ENCODE results near the gene FAM200B.
"Not testable (repeated sequence)": the region's sequence is repeated elsewhere in the genome, so short reads cannot be mapped to it uniquely, and the experiment has no call there.

FAM200B gene

GRCh38 chr4:15696866-15697265, 15.2 kb downstream of the FAM200B start:
- DNase-seq = no peak

- DNase-seq = peak; percentile 44
Measured at GRCh38 chr4:15702941-15703403, 21.3 kb downstream of the FAM200B start, which contains the start of gene BST1. Gene BST1, plus strand, starts transcription at chr4:15703065. Its CDS starts 80 bp downstream, at chr4:15703145.

DNA sequence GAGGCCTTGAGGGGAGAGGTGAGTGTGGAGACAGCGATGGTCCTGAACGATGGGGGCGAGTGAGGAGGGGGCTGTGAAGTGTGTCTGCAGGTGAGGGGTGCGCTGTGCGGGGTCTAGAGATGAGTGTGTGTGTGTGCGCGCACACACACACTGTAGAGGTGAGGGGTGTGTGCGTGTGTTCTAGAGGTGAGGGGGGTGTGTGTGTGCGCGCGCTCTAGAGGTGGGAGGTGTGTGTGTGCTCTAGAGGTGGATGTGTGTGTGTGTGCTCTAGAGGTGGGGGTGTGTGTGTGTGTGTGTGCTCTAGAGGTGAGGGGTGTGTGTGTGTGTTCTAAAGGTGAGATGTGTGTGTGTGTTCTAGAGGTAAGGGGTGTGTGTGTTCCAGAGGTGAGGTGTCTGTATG, 21.8 kb downstream of the FAM200B start:
- no peak for DNase-seq

- DNase-seq = no peak
Measured at GRCh38 chr4:15704129-15704528, 22.5 kb downstream of the FAM200B start.

GRCh38 chr4:15706646-15707362, 25.2 kb downstream of the FAM200B start:
- no peak for DNase-seq

DNA sequence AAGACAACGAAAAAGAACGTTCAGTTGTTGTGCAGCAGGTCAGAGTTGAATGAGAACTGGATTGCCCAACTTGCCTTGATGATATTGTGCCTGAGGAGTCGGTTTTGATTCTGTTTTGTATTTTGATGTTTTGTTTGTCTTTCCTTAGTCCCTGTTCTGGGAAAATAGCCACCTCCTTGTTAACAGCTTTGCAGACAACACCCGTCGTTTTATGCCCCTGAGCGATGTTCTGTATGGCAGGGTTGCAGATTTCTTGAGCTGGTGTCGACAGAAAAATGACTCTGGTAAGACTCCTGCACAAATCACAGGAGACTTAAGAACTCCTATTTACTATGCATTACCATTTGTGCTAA, 25.7 kb downstream of the FAM200B start:
- no peak for DNase-seq

- DNase-seq = no peak
Measured at GRCh38 chr4:15711762-15712161, 30.1 kb downstream of the FAM200B start.

DNA sequence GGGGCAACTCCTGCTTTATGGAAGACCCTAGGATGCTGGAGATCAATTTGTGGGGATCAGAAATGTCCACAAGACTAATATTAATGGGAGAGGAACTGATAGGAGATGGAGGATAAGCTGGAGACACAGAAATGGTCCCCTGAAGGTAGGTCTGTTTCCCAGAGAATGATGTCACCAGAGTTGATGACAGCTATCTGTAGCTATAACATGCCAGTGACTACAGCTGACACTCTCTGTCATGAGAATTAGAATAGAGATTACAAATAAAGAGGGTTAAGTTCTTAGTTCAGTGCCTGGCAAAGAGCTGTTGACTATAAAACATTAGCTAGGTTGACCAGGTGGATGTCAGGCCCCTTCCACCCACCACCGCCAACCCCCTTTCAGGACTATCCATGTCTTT, 30.6 kb downstream of the FAM200B start:
- no peak for DNase-seq

GRCh38 chr4:15714141-15714540, 32.5 kb downstream of the FAM200B start:
- no peak for DNase-seq

DNA sequence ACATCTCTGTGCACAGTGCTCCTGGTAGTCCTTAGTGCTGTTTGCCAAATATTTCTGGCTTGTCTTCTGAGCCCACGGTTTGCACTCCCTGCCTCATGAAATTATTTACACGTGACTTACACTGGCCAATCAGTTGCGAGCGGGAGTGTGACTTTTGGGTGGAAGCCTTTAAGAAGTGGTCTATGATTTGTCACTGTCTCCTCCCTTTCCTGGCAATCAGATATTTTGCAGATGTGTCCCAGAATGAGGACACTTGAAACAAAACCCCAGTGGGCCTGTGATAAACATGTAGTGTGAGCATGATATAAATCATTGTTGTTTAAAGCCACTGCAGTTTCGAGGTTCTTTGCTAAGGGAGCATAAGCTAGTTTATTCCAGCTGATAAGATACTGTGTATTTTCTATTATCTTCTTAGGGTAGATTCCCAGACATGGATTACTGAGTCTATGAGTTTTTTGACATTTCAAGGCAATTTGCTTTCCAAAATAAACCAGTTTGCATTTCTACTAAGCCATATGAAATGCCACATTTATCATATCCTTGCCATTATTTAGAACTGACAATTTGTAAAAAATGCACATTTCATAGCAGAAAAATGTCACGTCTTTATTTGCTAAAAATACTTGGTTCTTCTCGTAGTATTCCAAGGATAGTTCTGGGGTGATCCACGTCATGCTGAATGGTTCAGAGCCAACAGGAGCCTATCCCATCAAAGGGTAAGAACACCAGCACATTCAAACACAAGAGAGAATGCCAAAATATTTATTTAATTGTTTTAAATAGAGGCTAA, 33.2 kb downstream of the FAM200B start:
- DNase-seq = no peak

DNA sequence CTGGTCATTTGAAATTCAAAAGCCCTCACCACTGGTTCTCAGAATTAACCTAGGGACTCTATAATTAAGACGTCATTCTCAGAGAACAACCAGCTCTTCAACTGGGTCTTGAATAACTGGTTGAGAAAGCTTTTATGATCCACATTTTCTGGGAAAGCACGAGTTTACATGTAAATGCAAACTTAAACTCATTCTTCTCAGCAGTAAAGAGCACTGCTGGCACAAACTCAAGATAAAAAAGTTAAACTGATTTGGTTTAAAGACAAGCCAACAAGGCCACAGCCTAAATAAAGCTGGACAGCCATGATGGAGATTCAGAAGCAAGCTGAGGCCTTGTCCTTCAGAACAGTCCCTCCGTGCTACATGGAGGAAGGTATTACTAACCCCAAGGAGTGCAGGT, 34.5 kb downstream of the FAM200B start:
- no peak for DNase-seq

DNA sequence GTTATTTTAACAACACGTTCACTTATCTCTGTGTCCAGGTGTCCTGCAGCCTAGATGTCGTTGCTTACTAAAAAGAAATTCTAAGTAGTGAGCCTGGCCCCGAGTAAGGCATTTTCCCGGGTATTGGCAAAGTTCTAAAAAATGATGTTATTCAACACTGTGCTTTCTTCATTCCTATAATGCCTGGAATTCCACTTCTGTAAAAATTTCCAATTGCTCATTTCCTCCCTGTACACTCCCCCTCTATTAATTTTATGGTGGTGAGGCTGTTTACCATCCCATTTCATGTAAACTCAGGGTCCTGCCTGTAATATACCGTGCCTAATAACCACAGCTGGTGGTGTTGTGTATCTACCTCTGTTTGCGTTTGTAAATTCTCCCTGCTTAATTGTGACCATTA, 35.5 kb downstream of the FAM200B start:
- no peak for DNase-seq

DNA sequence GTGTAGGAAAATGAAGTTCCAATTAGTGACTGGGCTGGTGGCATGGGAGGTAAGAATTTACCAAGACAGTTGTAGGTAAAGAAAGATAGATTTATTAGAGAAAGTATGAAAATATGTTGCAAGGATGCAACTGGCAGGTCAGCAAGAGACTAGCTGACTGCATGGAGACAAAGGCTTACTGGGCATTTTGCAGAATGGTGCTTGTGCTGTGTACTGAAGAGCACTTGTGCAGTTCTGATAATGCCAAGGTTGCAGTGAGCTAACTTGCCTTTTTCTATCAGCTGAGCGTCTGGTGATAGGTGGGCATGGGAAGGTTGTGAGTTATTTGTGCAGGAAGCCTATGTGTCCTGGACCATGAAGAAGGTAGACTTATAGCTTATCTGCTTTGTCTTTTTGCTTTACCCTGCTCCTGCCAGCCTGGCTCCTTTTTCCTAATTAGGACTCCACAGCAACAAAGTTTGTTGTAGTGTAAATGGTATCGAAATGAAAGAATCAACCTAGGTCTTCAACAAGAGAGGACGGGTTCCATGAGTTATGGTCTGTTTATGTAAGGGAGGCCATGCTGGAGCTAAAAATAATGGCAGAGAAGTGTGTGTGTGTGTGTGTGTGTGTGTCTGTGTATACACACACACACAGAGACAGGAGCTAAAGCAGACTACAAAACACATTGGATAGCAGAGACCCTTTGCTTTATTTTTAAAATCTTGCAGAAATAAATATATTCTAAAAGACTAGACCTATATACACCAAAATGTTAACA, 36.2 kb downstream of the FAM200B start:
- no peak for DNase-seq

GRCh38 chr4:15718465-15718864, 36.8 kb downstream of the FAM200B start:
- DNase-seq = no peak

GRCh38 chr4:15718959-15719358, 37.3 kb downstream of the FAM200B start:
- no peak for DNase-seq

GRCh38 chr4:15719506-15719905, 37.9 kb downstream of the FAM200B start:
- no peak for DNase-seq

DNA sequence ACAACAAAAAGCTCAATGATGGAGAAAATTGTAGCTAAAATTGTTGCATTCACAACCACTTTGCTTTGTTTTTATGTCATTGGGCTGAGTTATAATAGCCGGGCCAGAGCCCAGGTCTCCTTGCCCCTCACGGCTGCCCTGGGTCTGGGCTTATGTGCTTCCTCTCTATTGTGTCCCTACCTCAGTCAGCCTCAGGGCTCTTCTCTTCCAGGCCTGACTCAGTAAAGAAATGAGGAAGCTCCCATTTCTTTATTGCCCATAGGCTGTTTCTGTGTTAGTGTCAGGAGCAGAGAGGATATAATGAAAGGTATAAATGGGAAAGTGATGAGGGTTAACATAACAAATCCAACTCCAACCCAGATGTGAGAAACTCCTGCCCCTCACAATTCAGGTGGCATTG, 39.2 kb downstream of the FAM200B start:
- no peak for DNase-seq

- DNase-seq = no peak
Measured at GRCh38 chr4:15725608-15726007, 44.0 kb downstream of the FAM200B start.

DNA sequence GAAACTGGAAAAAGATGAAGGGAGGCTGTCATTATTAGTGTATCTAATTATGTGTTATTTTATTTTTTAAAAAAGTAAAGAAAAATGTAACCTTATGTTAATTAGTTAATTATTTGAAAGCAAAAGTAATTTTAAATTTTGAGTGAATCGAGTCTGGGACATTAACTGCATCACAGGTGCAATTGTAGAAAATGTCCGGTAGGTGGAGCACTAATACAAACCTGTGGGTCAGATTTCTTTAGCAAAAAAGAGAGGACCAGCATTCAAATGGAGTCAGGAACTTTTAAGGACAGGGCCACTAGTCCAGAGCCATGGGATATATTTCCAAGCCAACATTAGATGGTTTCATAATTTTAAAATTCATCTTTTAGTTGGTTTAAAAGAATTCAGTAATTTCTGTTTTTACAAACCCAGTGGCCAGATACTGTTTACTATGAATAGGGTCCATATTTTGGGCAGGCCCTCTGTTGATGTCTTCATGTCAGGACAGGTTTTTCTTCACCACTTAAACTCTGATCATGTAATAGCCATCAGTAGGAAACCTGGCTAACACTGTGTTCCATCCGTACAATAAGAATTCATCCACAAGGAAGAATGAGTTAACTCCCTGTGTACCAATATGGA, 48.4 kb downstream of the FAM200B start:
- peak; percentile 62 for DNase-seq

- DNase-seq = not testable (repeated sequence)
Measured at GRCh38 chr4:15733061-15733460, 51.4 kb downstream of the FAM200B start.

- no peak for DNase-seq
Measured at GRCh38 chr4:15735536-15735935, 53.9 kb downstream of the FAM200B start.

DNA sequence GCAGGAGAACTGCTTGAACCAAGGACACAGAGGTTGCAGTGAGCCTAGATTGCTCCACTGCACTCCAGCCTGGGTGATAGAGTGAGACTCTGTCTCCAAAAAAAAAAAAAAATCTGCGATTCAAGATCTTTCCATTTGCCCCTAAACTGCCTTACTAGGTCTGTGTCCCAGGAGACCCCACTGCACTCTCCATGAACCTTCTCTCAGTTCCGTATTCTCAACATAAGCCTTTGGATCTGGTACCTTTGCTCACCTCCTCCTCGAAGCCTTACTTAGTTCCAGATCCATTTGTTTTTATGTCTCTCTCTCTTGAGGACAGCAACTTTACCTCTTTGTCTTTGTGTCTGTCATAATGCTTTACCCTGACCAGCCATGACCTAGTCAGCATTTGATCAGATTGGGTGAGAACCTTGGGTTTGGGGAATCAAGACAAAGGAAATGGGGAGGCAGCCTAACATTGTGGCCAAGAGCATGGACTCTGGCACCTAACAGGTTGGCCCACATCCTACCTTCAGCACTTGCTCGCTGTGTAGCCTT, 55.0 kb downstream of the FAM200B start:
- no peak for DNase-seq

GRCh38 chr4:15737255-15737654, 55.6 kb downstream of the FAM200B start:
- no peak for DNase-seq
